HG03460 (cell line): ENCODE data around the gene FCHO1.

Experiments
- ATAC-seq: cut with Tn5 transposase; IDR thresholded peaks from one replicate; pipeline ENCODE4 v1.9.1; 2021; ENCODE audit not compliant: unreplicated experiment

The FCHO1 gene

DNA sequence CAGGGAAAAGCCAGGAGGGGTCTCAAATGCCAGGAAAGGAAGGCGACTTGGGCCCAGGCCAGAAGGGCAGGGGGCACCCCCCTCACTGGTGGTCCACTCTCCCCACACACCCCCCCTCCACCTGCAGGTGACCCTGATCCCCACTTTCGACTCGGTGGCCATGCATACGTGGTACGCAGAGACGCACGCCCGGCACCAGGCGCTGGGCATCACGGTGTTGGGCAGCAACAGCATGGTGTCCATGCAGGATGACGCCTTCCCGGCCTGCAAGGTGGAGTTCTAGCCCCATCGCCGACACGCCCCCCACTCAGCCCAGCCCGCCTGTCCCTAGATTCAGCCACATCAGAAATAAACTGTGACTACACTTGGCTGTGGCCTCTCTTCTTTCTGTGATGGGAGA lies 17.1 kb upstream of the FCHO1 start:
- ATAC-seq: no peak

DNA sequence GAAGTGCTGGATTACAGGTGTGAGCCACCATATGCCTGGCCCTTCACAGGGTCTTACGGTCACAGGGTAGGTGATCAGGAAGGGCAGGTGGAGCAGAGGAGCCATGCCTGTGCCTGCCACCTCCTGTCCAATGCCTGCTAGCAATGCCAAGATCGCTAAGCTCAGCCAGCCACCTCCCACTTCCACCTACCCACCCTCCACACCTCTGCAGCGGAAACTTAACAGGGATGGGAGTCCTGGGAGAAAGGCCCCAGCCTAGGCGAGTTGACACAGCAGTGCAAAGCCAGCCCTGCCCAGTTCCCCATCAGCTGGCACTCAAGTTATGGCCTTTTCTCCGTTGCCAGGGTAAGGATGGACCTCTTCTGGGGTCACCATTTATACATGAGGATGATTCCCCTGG lies 15.9 kb upstream of the FCHO1 start:
- no peak for ATAC-seq

- ATAC-seq: no peak
Observed at GRCh38 chr19:17737690-17738153, 13.6 kb upstream of the FCHO1 start.

GRCh38 chr19:17739121-17739875 lies 12.0 kb upstream of the FCHO1 start:
- no peak for ATAC-seq

DNA sequence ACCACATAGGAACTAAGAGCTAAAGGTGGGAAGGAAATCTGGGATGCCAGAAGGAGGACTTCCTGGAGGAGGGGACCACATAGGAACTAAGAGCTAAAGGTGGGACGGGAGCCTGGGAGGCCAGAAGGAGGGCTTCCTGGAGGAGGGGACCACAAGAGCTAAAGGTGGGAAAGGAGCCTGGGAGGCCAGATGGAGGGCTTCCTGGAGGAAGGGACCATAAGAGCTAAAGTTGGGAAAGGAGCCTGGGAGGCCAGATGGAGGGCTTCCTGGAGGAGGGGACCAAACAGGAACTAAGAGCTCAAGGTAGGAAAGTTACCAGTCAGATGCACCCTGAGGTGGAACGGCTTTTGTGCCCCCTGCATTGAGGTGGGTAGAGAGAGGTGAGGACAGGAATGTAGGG lies 9.8 kb upstream of the FCHO1 start:
- no peak for ATAC-seq

DNA sequence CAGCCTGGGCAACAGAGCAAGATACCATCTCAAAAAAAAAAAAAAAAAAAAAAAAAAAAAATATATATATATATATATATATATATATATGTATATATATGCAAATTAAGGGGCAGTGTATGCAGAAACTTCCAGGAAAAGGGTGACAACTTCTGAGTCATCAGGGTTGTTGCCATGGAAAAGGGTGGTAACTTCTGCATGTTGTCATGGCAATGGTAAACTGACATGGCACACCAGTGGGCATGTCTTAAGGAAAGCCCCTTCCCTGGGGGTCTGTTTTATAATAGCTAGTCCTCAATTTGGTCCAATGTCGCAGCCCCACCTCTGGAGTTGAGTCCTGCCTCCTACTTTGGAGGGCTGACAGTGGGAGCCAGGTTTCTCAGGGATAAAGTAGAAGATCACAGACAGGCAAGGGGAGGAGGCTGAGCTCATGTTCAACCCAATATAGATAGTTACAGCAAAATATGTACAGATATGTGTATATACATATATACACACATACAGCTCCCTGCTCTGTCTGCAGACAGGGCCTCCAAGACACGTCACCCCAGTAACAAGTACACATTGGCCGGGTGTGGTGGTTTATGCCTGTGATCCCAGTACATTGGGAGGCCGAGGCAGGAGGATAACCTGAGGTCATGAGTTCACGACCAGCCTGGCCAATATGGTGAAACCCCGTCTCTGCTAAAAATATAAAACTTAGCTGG lies 7.2 kb upstream of the FCHO1 start:
- no peak for ATAC-seq

DNA sequence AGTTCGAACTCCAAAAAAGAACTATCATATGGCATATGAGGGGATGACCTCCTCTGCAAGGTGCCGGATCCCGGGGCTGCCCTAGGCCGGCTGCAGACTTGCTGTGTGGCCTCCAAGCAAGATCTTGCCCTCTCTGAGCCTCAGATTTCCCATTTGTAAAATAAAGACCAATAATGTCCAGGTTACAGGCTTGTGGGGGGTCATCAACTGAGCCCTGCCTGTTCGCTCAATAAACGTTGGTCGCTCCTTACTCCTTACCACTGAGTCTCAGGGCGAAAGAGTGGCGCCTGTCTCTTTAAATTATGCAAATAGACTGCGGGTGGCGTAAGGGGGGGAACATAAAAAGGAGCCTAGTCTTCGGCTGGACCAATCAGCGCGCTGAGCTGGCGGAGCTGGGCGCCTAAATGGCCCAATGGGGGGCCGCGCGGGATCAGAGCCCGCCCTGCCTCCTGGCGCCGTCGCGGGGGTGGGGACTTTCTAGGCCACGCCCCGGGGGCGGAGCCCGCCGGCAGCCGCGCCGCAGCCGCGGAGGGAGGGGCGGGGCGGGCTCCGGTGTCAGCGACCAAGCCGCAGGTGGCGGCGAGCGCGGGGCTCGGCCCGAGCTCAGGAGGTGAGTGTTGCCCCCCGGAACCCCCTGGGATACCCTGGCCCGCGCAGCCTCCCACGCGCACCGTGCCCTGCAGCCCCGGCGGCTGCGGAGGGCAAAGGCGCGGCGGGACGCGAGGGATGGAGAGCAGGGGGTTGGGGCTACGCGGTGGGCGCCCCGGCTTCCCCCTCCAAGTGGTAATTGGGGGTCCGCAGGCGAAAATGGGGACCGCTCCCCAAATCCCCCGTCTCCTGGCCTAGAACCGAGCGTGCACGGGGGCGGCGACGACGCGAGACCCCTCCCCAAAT lies 3.8 kb upstream of the FCHO1 start:
- ATAC-seq: peak; percentile 72

DNA sequence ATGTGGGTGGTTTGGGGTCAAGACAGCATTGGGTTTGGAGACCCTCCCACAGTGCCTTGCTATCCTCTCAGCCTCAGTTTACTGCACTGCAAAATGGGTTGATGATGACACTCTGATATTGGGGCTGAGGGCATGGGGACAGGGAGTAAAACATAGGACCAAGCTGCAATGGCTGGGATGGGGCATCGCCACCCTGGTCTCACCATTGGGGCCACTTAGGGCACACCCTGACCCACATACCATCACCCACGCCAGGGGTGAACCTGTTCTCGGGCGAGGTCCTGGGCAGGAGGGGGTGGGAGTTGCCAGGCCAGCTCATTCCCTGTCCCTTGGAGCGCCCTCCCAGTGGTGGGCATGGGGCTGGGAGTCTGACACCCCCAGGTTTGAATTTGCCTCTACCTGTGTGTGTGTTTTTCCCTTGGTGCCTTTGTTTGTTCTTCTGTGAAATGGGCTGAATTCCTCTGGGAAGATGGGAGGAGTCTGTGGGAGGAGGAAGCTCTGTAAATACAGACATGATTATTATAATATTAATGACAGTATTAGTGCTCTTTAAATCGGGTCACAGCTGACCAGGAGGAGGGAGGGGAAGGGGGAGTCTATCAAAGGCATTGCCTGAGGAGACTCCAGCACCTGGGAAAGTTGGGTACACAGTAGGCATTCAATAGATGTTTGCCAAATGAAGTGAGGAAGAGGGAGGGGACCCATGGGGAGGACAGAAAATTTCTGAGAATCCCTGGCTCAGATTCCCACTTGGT lies 2.2 kb upstream of the FCHO1 start:
- no peak for ATAC-seq

DNA sequence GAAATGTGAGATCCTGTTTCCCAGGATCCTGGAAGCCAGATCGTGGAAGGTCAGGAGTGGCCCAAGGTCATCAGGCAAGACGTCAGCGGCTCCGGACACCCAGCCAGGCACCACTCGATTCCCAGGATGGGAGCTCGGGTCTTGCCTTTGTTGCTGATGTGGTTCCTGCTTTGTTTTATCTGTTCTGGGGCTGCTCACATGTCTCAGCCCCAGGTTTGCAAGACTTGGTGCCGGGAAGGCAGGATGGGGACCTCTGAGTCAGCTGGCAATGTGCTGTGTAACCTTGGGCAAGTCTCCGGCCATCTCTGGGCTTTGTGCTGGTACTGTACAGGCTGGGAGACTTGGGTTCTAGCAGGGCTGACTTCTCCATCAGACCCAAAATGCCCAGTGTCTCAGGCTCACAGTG lies 1.4 kb upstream of the FCHO1 start:
- ATAC-seq: no peak

GRCh38 chr19:17751912-17752273 lies 616 bp downstream of the FCHO1 start:
- no peak for ATAC-seq

- no peak for ATAC-seq
Observed at GRCh38 chr19:17752865-17753639, 1.8 kb downstream of the FCHO1 start.

GRCh38 chr19:17753976-17754375 lies 2.7 kb downstream of the FCHO1 start:
- no peak for ATAC-seq

DNA sequence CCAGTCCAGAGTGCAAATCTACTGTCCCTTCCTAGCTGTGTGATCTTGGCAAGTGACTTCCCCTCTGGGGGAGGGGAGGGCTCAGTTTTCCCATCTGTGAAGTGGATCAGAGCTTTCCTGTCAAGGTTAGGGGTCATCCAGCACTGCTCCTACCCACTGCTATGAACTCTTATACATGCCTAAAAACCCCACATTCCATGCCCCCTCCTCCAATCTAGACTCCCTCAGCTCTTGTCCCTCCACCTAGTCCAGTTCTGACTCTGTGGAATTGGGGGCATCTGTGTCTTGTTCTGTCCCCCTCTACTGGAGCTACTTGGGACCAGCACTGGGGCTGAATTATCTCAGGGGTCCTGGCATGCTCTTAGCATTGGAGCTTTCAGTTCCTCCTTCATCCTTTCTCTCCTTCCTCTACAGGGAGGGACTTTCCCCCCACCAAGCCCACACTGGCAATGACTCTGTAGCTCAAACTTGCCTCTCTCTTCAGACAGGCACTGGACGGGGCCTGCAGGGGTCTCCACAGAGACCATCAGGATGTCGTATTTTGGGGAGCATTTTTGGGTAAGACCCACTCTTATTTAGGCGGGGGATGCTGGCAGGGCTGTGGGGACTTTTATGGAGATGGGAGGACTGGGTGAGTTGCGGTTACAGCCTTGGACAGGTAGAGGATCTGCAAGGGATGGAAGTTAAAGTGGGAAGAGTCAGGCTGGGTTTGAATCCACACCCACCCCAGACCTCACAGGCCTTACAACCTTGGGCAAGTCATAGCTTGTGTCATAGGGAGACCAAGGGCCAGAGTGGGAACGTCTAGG lies 3.6 kb downstream of the FCHO1 start:
- ATAC-seq: no peak

DNA sequence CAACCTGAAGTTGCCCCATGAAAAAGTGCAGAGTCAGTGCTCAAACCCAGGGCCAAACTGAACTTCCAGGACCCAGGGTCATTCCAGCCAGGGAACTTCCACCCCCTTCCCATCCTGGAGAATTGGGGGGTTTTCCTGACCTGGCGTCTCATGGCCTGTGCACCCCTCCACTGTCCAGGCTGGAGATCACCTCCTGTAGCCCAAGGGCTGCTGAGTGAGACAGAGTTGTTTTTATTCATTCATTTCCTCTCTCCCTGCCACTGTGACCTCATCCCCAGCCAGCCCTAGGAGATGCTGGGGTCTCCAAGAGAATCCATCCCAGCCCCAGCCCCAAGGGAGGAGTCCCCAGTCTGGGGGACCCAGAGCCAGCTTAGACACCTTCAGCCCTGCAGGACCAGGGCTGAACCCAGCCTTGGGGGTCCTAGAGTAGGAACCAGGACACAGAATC lies 4.2 kb downstream of the FCHO1 start:
- no peak for ATAC-seq

DNA sequence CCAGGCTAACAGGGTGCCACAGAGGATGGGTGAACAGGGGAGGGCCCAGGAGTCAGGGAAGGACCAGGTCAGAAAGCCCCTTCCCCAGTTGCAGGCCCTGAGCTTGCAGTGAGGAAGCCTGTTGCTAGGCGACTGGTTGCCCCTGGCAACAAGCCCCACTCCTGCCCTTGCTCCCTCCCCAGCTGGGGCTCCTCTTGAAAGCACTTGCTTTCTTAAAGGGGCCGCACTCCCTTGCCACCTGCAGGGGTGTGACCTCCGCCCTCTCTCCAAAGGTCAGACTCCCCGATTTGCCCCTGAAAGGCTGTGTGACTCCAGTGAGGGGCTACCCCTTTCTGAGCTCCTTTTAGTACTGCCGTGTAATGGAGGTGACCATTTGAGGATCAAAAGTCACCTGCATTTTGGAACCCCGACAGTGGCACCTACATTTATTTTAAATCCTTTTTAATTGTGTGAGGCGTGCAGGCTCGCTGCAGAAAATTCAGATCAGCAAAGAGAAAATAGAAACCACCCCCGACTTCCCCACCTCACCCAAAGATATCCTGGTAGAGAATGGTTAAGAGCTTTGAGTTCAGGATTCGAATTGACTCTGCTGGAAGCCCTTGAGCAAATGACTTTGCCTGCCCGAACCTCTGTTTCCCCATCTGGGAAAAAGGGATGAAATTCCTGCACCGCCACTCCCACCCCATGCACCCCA lies 4.8 kb downstream of the FCHO1 start:
- ATAC-seq: no peak

GRCh38 chr19:17757125-17757524 lies 5.8 kb downstream of the FCHO1 start:
- ATAC-seq: no peak

GRCh38 chr19:17758515-17758914 lies 7.2 kb downstream of the FCHO1 start:
- ATAC-seq: no peak

- no peak for ATAC-seq
Observed at GRCh38 chr19:17761148-17761547, 9.9 kb downstream of the FCHO1 start.
